Measurements from ENCODE around the gene MED13L. TPM values are rescaled to one million over a fixed set of nuclear protein-coding genes. Genes with fewer than 3 reads are reported as not detected.

The MED13L gene
- total RNA-seq, 4 donors from 2014 or later: 153 to 251 (median 194) TPM

DNA sequence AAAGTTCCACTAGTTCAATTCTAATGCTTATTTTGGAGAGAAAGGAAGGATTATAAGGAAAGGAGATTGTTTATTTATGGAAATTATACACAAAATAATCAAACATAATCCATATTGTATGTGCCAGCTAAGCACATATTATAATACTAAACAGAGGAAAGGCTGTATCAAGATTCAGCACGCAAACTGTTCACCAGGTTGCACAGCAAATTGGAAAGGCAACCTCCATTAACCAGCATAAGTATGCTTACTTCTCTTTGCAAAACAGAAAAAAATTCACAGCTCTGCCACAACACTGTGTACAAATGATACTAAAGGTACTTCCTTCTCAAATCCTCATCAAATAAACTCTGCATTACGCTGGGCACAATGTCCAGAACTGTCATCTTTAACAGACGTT lies 146.3 kb downstream of the MED13L start:
- no peak for ATAC-seq (ENCODE audit: low FRiP score)
- TF ChIP-seq, protein P1, sequence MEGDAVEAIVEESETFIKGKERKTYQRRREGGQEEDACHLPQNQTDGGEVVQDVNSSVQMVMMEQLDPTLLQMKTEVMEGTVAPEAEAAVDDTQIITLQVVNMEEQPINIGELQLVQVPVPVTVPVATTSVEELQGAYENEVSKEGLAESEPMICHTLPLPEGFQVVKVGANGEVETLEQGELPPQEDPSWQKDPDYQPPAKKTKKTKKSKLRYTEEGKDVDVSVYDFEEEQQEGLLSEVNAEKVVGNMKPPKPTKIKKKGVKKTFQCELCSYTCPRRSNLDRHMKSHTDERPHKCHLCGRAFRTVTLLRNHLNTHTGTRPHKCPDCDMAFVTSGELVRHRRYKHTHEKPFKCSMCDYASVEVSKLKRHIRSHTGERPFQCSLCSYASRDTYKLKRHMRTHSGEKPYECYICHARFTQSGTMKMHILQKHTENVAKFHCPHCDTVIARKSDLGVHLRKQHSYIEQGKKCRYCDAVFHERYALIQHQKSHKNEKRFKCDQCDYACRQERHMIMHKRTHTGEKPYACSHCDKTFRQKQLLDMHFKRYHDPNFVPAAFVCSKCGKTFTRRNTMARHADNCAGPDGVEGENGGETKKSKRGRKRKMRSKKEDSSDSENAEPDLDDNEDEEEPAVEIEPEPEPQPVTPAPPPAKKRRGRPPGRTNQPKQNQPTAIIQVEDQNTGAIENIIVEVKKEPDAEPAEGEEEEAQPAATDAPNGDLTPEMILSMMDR (IDR thresholded peaks at IDR 0.05): no peak
- no peak for DNase-seq (ENCODE audit: low spot score)

DNA sequence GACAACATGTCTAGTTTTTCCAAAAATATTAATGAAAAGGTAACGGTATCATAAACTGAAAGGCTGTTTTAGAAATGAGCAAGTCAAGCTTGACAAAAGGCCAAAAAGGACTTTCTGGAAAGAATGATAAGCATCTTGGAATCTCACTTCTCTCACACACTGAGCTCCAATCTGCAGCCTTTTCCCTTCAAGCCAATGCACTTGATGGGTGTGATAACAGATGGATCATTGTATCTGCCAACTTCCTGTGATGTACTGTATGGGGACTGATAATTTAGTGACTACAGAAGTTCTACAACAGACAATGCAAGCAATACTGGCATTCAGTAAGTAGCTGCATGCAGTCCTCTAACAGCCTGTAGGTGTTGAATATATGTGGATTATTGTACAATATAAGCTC lies 147.1 kb downstream of the MED13L start:
- DNase-seq (ENCODE audit: low spot score) (no peak), ATAC-seq (ENCODE audit: low FRiP score) (no peak)
- TF ChIP-seq, protein P1 (IDR thresholded peaks at IDR 0.05): no peak

DNA sequence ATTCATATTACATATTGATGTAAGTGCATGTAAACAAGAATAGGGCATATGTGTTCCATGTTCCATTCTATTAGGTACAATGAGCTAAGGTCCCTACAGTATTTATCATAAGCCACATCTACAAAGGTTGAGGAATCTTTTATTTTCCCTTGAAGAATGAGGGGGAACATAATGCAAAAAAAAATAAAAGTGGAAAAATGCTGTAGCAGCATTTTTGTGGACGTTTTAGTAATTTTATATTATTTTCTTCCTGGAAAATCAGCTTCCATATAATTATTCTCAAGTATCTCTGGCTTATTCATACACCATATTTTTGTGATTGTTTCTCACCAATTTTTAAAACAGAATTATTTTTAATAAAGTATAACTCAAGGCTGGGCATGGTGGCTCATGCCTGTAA lies 148.7 kb downstream of the MED13L start:
- ATAC-seq (ENCODE audit: low FRiP score) (no peak), DNase-seq (ENCODE audit: low spot score) (no peak)
- TF ChIP-seq, protein P1 (IDR thresholded peaks at IDR 0.05): no peak

DNA sequence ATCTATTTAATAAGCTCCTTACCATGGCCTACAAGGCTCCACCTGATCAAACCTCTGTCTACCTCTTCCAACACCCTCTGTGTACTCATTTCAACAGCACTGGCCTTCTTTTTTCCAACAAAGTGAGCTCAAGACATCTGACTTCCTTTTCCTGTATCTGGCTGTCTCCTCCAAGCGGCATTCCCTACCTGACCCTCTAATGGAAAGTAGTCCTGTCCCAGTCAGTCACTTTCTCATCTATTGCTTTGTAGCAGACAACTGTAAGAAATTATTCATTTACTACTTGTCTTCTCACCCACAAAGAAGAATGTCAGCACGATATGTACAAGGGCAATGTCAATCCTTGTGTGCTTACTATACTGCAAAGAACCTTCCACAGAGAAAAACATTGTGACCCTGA lies 149.6 kb downstream of the MED13L start:
- DNase-seq (ENCODE audit: low spot score) (no peak), ATAC-seq (ENCODE audit: low FRiP score) (no peak)
- TF ChIP-seq, protein P1 (IDR thresholded peaks at IDR 0.05): no peak

DNA sequence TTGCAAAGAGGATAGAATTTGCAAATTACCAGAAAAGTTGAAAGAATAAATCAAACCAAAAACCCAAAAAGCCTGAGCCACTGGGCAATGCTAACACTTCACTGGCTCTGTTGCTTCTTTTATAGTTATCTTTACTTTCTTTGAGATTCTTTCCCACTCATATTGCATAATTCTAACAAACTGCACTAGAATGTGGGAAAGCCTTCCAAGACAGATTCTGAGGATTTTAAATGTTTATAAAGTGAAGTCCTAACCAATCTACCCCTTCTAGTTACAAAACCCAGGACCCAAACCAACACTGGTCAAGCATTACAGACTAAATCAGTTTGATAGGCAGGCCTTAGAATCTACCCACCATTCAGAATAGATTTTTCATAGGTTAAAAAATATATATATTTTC lies 150.9 kb downstream of the MED13L start:
- TF ChIP-seq, protein P1 (IDR thresholded peaks at IDR 0.05): no peak
- ATAC-seq (ENCODE audit: low FRiP score) (no peak), DNase-seq (ENCODE audit: low spot score) (no peak)

DNA sequence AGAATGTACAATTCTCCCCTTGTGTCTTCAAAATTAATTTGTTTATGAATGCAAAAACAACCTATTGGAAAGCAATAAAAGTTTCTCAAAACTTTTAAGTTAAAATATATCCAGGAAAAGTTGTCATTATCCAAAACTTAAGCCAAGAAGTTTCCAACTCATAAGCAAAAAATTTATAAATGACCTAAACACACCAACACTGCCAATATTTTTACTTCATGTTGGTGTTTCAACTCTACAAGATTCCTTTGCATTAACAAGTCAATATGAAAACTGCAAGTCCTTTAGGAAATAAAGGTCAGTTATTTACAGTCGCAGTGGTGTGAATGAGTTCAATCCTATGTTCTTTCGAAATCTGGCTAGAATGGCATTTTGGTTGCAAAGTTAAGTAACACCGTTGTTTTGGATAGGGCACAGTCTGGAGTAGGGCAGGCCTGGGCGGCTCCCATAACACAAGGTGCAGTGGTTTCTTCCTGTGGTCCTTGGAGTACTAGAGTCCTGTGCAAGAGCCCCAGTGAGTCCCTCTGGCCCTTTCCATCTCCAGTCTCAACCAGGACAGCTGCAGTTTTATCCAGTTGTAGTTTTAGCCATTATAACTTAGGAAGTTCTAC lies 151.4 kb downstream of the MED13L start:
- TF ChIP-seq, protein P1 (IDR thresholded peaks at IDR 0.05): no peak
- DNase-seq (ENCODE audit: low spot score) (no peak), ATAC-seq (ENCODE audit: low FRiP score) (peak; percentile 41)

DNA sequence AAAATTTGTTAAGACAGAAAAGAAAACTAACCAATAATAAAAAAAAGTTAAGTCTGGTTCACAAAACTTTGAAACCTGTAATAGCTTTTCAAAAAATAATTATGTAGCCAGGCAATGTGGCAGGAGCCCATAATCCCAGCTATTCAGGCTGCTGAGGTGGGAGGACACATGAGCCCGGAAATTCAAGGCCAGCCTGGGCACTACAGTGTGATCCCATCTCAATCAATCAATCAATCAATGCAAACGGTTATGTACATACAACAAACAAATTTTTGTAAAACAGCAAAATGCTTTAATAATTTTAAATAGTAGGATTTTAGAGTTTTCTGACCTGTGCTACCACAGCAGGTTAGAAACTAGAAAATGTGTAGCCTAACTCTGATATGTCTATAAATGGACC lies 152.4 kb downstream of the MED13L start:
- ATAC-seq (ENCODE audit: low FRiP score): no peak
- DNase-seq (ENCODE audit: low spot score): no peak
- TF ChIP-seq, protein P1 (IDR thresholded peaks at IDR 0.05): no peak

Data from omental fat pad (tissue), 4 donors.